ENCODE measurements around the gene SLC22A23.

DNA sequence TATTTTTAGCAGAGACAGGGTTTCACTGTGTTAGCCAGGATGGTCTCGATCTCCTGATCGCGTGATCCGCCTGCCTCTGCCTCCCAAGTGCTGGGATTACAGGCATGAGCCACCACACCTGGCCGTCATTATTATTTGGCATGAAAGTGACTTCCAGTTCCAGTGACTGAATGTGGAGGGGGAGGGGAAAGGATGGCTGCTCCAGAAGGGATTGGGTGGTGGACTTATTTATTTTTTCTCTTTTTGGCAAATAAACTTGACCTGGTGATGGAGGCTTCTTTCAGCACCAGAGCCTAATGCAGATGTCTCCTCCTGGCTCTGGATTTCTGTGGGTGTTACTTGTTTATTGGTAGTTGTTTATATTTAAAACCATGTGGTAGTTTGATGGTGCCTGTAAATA, 16.9 kb upstream of the SLC22A23 start:
- TF ChIP-seq, protein P1, sequence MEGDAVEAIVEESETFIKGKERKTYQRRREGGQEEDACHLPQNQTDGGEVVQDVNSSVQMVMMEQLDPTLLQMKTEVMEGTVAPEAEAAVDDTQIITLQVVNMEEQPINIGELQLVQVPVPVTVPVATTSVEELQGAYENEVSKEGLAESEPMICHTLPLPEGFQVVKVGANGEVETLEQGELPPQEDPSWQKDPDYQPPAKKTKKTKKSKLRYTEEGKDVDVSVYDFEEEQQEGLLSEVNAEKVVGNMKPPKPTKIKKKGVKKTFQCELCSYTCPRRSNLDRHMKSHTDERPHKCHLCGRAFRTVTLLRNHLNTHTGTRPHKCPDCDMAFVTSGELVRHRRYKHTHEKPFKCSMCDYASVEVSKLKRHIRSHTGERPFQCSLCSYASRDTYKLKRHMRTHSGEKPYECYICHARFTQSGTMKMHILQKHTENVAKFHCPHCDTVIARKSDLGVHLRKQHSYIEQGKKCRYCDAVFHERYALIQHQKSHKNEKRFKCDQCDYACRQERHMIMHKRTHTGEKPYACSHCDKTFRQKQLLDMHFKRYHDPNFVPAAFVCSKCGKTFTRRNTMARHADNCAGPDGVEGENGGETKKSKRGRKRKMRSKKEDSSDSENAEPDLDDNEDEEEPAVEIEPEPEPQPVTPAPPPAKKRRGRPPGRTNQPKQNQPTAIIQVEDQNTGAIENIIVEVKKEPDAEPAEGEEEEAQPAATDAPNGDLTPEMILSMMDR (IDR thresholded peaks at IDR 0.05; ENCODE audit: low read depth, low read length), result no peak
- TF ChIP-seq EZH2phosphoT487 (IDR thresholded peaks at IDR 0.05; ENCODE audit: low read depth), result no peak

All from OCI-LY3 (cell line).